Kidney (tissue), 14 donors: ENCODE data around the gene LIMK1. TPM values are rescaled to one million over a fixed set of nuclear protein-coding genes. Genes with fewer than 3 reads are reported as not detected.

Experiments
- DNase-seq, 5 donors: peaks; one replicate each; pipeline ENCODE4 v3.0.0-alpha.2; 2013 to 2020
- FAIRE-seq: peaks from 2 replicates; lab custom pipeline; 2012; peaks lifted over from hg19 to GRCh38; lab: Jason Lieb, UNC
- H3K27ac ChIP-seq, 2 donors: one replicate each; pipeline ENCODE4 v1.7.0; 2013; ENCODE audit warnings: low read depth in 2 of 2, low read length in 2 of 2, inconsistent platforms in 1 of 2
- H3K27me3 ChIP-seq: one replicate; pipeline ENCODE4 v1.7.1; 2013; ENCODE audit warnings: low read length, inconsistent platforms; ENCODE audit not compliant: control insufficient read depth, insufficient read depth
- H3K36me3 ChIP-seq, 3 donors: one replicate each; pipeline versions ENCODE4 v1.7.0 to v1.7.1; 2013; ENCODE audit warnings: low read length in 3 of 3, control low read depth in 1 of 3, inconsistent platforms in 1 of 3; ENCODE audit not compliant: insufficient read depth in 3 of 3, control insufficient read depth in 2 of 3
- H3K4me1 ChIP-seq, 3 donors: one replicate each; pipeline versions ENCODE4 v1.7.0 to v1.7.1; 2013; ENCODE audit warnings: low read length in 3 of 3, inconsistent platforms in 1 of 3, low read depth in 1 of 3; ENCODE audit not compliant: control insufficient read depth in 2 of 3, insufficient read depth in 2 of 3
- H3K4me3 ChIP-seq, 3 donors: one replicate each; pipeline versions ENCODE4 v1.7.0 to v1.8.1; 2013; ENCODE audit warnings: low read length in 3 of 3, control low read depth in 1 of 3, inconsistent platforms in 1 of 3
- H3K9ac ChIP-seq, 3 donors: one replicate each; pipeline versions ENCODE4 v1.7.0 to v1.7.1; 2013; ENCODE audit warnings: low read length in 3 of 3, control low read depth in 1 of 3, inconsistent platforms in 1 of 3
- H3K9me3 ChIP-seq, 3 donors: one replicate each; pipeline versions ENCODE4 v1.7.0 to v1.7.1; 2013; ENCODE audit warnings: low read length in 3 of 3, control low read depth in 1 of 3, inconsistent platforms in 1 of 3; ENCODE audit not compliant: control insufficient read depth in 2 of 3, insufficient read depth in 1 of 3
- intact Hi-C: fragments of 100-400 bp; cut with DNase I; formaldehyde crosslinking; loops from one replicate; pipeline ENCODE4 v1.11.1; 2022
- polyA plus RNA-seq: library from polyadenylated mRNA; stranded (reverse); fragments of 350-450 nt; fragmentation: Illumina TruSeq; extraction: RNeasy Lipid Tissue Mini Kit (QIAGEN cat#74804); gene quantifications from one replicate; pipeline ENCODE4 v1.2.3, GENCODE V29; 2014; ENCODE audit warnings: low read depth, low replicate concordance; ENCODE audit not compliant: insufficient read depth
- total RNA-seq: library from RNA; stranded (reverse); fragmentation: NEBNext Ultra II Directional; extraction: Animal tissue kit (Norgen Biotek cat#: 25700); gene quantifications from one replicate; pipeline ENCODE4 v1.2.1, GENCODE V29; 2021
- TF ChIP-seq, protein P1 (sequence below): IDR thresholded peaks from 3 replicates; pipeline ENCODE4 v1.5.1; 2012; ENCODE audit warnings: mild to moderate bottlenecking, moderate library complexity, borderline replicate concordance; ENCODE audit not compliant: insufficient read depth; ENCODE audit errors: extremely low read depth
- donor health status: control.
- donor health status: control.
- donor health status: control.
- donor health status: control.
- donor health status: control.
- donor health status: DM: yes; HTN: yes; CAD: no.
- donor health status: Normal renal cell carcinoma (clear cell type).

The LIMK1 gene
- total and polyA plus RNA-seq, 2 donors from 2014 or later = 9.1 to 23.8 TPM

DNA sequence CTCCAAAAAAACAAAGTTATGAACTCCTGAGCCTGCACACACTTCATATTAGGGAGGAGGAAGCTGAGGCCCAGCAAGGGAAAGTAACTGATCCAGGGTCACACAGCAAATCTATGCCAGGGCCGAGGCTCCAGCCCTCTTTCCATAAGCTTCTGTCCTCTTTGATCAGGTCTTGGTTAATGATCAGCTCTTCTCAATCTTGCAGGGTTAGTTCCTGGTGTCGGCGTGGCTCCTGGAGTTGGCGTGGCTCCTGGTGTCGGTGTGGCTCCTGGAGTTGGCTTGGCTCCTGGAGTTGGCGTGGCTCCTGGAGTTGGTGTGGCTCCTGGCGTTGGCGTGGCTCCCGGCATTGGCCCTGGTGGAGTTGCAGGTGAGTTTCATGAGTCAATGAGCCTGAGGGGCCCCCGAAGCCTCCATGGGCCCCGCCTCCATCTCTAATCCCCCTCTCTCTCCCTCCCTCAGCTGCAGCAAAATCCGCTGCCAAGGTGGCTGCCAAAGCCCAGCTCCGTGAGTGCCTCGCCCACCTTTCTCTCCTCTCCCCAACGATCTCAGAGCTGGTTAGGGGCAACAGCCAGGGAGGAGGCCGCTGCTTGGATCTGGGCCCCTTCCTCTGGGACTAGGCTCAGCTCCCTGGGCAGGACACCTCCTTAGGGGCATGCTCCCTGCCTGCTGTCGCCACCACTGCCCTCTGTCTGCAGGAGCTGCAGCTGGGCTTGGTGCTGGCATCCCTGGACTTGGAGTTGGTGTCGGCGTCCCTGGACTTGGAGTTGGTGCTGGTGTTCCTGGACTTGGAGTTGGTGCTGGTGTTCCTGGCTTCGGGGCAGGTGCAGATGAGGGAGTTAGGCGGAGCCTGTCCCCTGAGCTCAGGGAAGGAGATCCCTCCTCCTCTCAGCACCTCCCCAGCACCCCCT is 23.7 kb upstream of the LIMK1 start:
- Histone ChIP-seq H3K9ac (no peak overlapping the region), H3K4me3 (no peak overlapping the region), H3K9me3 (no peaks in the 10 kb centered on the region), H3K27me3 (no peaks in the 10 kb centered on the region), H3K27ac (peak overlapping the region in 1 of 2 donors; percentile 2), H3K4me1 (peaks cover 0 to 6% (median 0%) of the 10 kb centered on the region in 3 donors), H3K36me3 (no peaks in the 10 kb centered on the region)
- intact Hi-C loops = no loop called here
- FAIRE-seq = no peak
- peak in 2 of 5 donors; percentile 28 to 94 for DNase-seq
- TF ChIP-seq, protein P1, sequence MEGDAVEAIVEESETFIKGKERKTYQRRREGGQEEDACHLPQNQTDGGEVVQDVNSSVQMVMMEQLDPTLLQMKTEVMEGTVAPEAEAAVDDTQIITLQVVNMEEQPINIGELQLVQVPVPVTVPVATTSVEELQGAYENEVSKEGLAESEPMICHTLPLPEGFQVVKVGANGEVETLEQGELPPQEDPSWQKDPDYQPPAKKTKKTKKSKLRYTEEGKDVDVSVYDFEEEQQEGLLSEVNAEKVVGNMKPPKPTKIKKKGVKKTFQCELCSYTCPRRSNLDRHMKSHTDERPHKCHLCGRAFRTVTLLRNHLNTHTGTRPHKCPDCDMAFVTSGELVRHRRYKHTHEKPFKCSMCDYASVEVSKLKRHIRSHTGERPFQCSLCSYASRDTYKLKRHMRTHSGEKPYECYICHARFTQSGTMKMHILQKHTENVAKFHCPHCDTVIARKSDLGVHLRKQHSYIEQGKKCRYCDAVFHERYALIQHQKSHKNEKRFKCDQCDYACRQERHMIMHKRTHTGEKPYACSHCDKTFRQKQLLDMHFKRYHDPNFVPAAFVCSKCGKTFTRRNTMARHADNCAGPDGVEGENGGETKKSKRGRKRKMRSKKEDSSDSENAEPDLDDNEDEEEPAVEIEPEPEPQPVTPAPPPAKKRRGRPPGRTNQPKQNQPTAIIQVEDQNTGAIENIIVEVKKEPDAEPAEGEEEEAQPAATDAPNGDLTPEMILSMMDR = peak; percentile 11

DNA sequence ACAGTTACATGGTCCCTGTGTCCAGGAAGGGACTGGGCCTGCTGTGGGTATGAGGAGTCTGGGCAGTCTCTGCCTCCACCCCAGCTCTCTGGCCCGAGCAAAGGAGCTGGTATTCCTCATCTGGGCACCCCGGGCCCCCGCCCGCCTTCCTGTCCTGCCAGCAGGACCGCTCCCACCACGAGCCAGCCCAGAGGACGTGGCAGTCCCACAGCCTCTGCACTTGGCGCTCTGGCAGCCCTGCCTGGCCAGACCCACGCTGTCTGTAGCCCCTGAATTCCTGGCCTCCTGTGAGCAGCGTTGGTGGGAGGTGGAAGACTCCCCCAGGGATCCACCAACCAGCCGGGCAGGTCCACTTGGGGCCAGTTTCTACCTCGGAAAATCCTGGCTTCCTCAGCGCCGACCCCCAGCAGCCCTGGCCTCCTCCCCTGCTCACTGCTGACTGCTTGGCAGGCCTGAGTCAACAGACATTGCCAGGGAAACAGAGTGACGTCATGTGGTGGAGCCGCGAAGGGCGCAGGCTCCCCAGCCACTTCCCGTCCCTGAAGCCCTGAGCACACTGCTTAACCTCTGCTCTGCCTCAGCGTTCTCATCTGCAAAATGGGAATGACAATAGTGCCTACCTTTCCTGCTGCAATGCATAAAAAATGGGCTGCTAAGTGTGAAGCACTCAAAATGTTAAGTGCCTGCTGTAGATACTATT is 21.6 kb upstream of the LIMK1 start:
- H3K4me3 ChIP-seq = no peak overlapping the region
- TF ChIP-seq, protein P1 = no peak
- H3K9ac ChIP-seq = peak overlapping the region in 2 of 3 donors; percentile 28 to 70
- H3K36me3 ChIP-seq = no peaks in the 10 kb centered on the region
- DNase-seq = peak; percentile 65 to 95 (median 75)
- no peaks in the 10 kb centered on the region for H3K27me3 ChIP-seq
- H3K27ac ChIP-seq = peak overlapping the region; percentile 85
- peaks cover 0 to 6% (median 0%) of the 10 kb centered on the region in 3 donors for H3K4me1 ChIP-seq
- H3K9me3 ChIP-seq = no peaks in the 10 kb centered on the region
- FAIRE-seq = no peak
- intact Hi-C loops = no loop called here

DNA sequence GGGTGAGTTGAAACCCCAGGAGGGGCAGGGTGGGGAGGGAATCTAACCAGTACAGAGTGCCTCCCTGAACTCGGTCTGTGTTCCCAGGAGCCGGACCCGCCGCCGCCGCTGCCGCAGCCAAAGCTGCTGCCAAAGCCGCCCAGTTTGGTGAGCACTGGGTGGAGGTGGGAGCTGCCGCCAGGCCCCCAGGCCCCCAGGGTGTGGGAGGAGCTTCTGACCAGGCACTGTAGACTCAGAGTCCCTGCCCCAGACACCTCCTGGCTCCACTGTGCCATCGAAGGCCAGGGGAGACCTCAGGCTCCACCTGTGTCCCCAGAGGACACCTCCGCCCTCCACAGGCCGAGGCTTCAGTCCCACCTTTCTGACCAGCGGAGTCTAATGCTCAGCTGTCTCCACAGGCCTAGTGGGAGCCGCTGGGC is 20.4 kb upstream of the LIMK1 start:
- no peaks in the 10 kb centered on the region for H3K27me3 ChIP-seq
- peaks cover 0 to 6% (median 0%) of the 10 kb centered on the region in 3 donors for H3K4me1 ChIP-seq
- no peaks in the 10 kb centered on the region for H3K36me3 ChIP-seq
- no peak overlapping the region for H3K27ac ChIP-seq
- no peaks in the 10 kb centered on the region for H3K9me3 ChIP-seq
- TF ChIP-seq, protein P1 = no peak
- H3K4me3 ChIP-seq = no peak overlapping the region
- no peak overlapping the region for H3K9ac ChIP-seq
- intact Hi-C loops = no loop called here
- DNase-seq = peak in 1 of 5 donors; percentile 61
- FAIRE-seq = no peak
